ENCODE results near the gene ARPP19. TPM values are rescaled to one million over a fixed set of nuclear protein-coding genes. Genes with fewer than 3 reads are reported as not detected.
A peak's percentile ranks its signal among the peaks of the same experiment; 100 is the strongest.
"Not testable (repeated sequence)": the region's sequence is repeated elsewhere in the genome, so short reads cannot be mapped to it uniquely, and the experiment has no call there.

The ARPP19 gene
- total RNA-seq, 1 donor from 2014 or later = 169 TPM

DNA sequence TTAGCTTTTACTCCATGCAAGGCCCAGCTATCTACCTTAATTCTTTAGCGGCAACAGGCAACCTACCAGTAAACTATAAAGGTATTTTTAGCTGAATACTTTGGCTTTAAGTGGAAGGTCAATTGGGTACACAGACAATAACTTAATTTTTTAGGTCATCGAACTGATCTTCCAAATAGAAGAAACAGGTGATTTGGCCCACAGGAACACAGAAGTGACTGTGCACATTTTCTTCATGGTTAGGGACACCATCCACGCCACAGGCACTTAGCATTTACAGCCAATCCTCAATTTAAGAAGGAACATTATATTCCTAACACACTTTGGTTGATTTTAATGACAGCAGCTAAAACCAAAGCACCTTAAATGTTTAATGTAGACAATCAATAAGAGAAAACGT lies 1.9 kb downstream of the ARPP19 start:
- no peaks in the 10 kb centered on the region for H3K36me3 Mint-ChIP-seq (ENCODE audit: unreplicated experiment)
- H3K4me3 Mint-ChIP-seq (ENCODE audit: unreplicated experiment) = peak overlapping the region; percentile 93
- H3K9me3 Mint-ChIP-seq (ENCODE audit: unreplicated experiment) = no peaks in the 10 kb centered on the region
- no peak overlapping the region for H3K27ac Mint-ChIP-seq (ENCODE audit: unreplicated experiment)
- no peak for DNase-seq (ENCODE audit: extremely low spot score, unreplicated experiment)
- peaks cover 42% of the 10 kb centered on the region for H3K4me1 Mint-ChIP-seq (ENCODE audit: unreplicated experiment)
- H3K27me3 Mint-ChIP-seq (ENCODE audit: unreplicated experiment) = no peaks in the 10 kb centered on the region
- TF ChIP-seq, protein P1, sequence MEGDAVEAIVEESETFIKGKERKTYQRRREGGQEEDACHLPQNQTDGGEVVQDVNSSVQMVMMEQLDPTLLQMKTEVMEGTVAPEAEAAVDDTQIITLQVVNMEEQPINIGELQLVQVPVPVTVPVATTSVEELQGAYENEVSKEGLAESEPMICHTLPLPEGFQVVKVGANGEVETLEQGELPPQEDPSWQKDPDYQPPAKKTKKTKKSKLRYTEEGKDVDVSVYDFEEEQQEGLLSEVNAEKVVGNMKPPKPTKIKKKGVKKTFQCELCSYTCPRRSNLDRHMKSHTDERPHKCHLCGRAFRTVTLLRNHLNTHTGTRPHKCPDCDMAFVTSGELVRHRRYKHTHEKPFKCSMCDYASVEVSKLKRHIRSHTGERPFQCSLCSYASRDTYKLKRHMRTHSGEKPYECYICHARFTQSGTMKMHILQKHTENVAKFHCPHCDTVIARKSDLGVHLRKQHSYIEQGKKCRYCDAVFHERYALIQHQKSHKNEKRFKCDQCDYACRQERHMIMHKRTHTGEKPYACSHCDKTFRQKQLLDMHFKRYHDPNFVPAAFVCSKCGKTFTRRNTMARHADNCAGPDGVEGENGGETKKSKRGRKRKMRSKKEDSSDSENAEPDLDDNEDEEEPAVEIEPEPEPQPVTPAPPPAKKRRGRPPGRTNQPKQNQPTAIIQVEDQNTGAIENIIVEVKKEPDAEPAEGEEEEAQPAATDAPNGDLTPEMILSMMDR (IDR thresholded peaks at IDR 0.05) = no peak

DNA sequence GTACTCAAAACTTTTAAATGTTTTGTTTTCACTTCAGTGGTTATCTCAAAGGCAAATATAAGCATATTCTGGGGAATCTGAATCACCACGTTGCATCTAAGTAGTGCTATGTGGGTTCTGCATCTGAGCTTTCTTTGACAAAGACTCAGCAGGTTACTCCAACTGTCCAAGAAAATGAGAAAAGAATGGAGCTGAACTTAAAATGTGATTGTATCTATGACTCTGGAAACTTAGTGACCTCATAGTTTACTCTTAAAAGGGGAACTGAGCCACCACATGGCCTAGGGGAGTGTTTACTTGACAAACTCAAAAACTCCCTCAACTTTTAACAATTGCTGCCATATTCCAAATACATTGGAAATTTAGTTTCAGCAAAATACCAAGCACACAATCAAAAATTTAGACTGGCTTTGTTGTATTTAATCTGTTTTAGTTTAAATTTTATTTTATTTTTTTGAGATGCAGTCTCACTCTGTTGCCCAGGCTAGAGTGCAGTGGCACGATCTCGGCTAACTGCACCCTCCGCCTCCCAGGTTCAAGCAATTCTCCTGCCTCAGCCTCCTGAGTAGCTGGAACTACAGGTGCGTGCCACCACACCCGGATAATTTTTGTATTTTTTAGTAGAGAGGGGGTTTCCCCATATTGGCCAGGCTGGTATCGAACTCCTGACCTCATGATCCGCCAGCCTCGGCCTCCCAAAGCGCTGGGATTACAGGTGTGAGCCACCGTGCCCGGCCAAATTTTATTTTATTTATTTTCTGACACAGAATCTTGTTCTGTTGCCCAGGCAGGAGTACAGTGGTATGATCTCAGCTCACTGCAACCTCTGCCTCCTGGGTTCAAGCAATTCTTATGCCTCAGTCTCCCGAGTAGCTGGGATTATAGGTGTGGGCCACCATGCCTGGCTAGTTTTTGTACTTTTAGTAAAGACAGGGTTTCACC lies 3.1 kb downstream of the ARPP19 start:
- not testable (repeated sequence) for H3K27ac Mint-ChIP-seq (ENCODE audit: unreplicated experiment); H3K27me3 Mint-ChIP-seq (ENCODE audit: unreplicated experiment); DNase-seq (ENCODE audit: extremely low spot score, unreplicated experiment); H3K36me3 Mint-ChIP-seq (ENCODE audit: unreplicated experiment); H3K9me3 Mint-ChIP-seq (ENCODE audit: unreplicated experiment); H3K4me3 Mint-ChIP-seq (ENCODE audit: unreplicated experiment)
- peaks cover 53% of the 10 kb centered on the region for H3K4me1 Mint-ChIP-seq (ENCODE audit: unreplicated experiment)

DNA sequence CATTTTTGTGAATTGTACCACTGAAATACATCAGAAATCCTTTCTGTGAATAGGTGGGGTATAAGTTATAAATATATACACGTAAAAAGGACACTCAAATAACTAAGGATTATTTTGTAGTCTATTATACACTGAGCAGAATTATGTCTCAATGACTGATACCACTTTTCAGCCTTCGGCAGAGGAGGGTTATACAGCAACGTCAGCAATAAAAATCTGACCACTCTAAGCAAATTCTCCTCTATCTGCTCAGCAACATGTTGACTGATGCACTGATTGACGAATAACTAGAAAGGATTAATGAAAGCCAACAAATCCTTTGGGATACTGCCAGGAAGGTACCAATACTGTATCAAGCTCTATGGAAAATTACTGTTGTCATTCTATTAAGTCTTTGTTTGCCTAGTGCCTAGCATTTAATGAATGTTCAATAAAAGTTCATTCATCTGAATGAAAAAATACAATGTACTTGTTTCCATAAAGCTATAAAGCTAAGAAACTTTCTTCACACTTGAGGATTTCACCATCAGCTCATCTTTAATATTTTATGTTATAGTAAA lies 5.2 kb downstream of the ARPP19 start:
- TF ChIP-seq, protein P1 (IDR thresholded peaks at IDR 0.05) = no peak
- H3K9me3 Mint-ChIP-seq (ENCODE audit: unreplicated experiment) = no peaks in the 10 kb centered on the region
- H3K27ac Mint-ChIP-seq (ENCODE audit: unreplicated experiment) = no peak overlapping the region
- DNase-seq (ENCODE audit: extremely low spot score, unreplicated experiment) = no peak
- H3K27me3 Mint-ChIP-seq (ENCODE audit: unreplicated experiment) = no peaks in the 10 kb centered on the region
- H3K4me1 Mint-ChIP-seq (ENCODE audit: unreplicated experiment) = peaks cover 67% of the 10 kb centered on the region
- no peaks in the 10 kb centered on the region for H3K36me3 Mint-ChIP-seq (ENCODE audit: unreplicated experiment)
- no peak overlapping the region for H3K4me3 Mint-ChIP-seq (ENCODE audit: unreplicated experiment)

DNA sequence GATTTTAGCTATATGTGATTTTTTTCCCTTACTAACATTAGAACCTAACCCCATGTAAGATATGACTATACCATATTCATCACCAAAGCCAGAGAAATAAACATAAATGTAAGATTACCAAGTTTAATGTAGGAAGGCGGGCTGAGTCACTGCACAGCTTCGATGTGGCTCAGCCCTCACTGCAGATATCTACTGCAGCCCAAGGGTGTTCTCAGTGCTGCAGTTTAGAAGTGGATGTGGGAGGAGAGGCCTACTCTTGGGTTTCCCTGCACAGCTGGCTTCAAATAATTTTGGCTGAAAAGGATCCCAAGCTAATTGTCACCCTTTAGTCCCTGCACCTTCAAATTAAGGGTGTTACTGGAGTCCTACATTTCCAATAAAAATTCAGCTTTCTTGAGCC lies 9.3 kb downstream of the ARPP19 start:
- no peak for DNase-seq (ENCODE audit: extremely low spot score, unreplicated experiment)
- Mint-ChIP-seq H3K27me3 (ENCODE audit: unreplicated experiment) (no peaks in the 10 kb centered on the region), H3K4me1 (ENCODE audit: unreplicated experiment) (peaks cover 59% of the 10 kb centered on the region), H3K27ac (ENCODE audit: unreplicated experiment) (peak overlapping the region; percentile 5), H3K36me3 (ENCODE audit: unreplicated experiment) (peaks cover 14% of the 10 kb centered on the region), H3K4me3 (ENCODE audit: unreplicated experiment) (no peak overlapping the region), H3K9me3 (ENCODE audit: unreplicated experiment) (no peaks in the 10 kb centered on the region)
- TF ChIP-seq, protein P1 (IDR thresholded peaks at IDR 0.05) = no peak

DNA sequence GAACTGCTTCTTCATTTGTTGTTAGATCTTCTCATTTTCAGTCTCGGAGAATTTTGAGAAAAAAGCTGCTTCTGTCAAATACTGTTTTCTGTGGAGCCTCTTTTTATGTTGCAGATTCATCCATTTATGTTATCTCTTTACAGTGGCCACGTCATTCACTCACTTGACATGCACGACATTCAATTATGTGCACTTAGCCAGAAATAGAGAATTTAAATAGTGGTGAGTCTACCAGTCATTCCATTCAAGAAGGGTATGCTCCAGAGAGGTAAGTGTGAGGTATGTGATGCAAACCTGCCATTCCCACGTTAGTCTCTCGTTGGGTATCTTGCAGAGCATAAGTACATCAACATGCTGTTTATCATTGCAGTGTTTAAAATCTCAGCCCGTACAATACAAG lies 9.8 kb downstream of the ARPP19 start:
- Mint-ChIP-seq H3K27me3 (ENCODE audit: unreplicated experiment) (no peaks in the 10 kb centered on the region), H3K9me3 (ENCODE audit: unreplicated experiment) (no peaks in the 10 kb centered on the region), H3K4me1 (ENCODE audit: unreplicated experiment) (peaks cover 57% of the 10 kb centered on the region), H3K27ac (ENCODE audit: unreplicated experiment) (peak overlapping the region; percentile 67), H3K36me3 (ENCODE audit: unreplicated experiment) (peaks cover 16% of the 10 kb centered on the region), H3K4me3 (ENCODE audit: unreplicated experiment) (no peak overlapping the region)
- TF ChIP-seq, protein P1 (IDR thresholded peaks at IDR 0.05) = no peak
- no peak for DNase-seq (ENCODE audit: extremely low spot score, unreplicated experiment)
